Panc1 (cell line): Measurements from ENCODE around the gene BCAM. TPM values are rescaled to one million over a fixed set of nuclear protein-coding genes. Genes with fewer than 3 reads are reported as not detected.

ENCODE experiments used
- ATAC-seq: fragments of 200-7000 bp; cut with Tn5 transposase; 2 replicates; pipeline ENCODE4 v1.9.1; 2020; ENCODE audit warnings: mild to moderate bottlenecking, moderate library complexity
- BruUV-seq: library from RNA; stranded (reverse); fragments of 400-500 nt; replicated peaks from 2 replicates; lab custom pipeline; 2021; lab: Mats Ljungman, UMichigan
- CTCF ChIA-PET: fragments of 300-600 bp; sonication (Branson Sonifier 250); formaldehyde crosslinking; loops from one replicate; lab custom pipeline; 2022; ENCODE audit warnings: antibody characterized with exemption; lab: Charles Lee
- POLR2A ChIA-PET: fragments of 300-600 bp; sonication (Branson Sonifier 250); formaldehyde crosslinking; loops from one replicate; lab custom pipeline; 2022; ENCODE audit warnings: antibody characterized with exemption; lab: Charles Lee
- DNase-seq: peaks from one replicate; pipeline ENCODE4 v3.0.0-alpha.2; 2010; ENCODE audit warnings: low read depth, low spot score
- H3K27ac ChIP-seq: 2 replicates; pipeline ENCODE4 v1.5.1; 2011; ENCODE audit warnings: mild to moderate bottlenecking, low read length, inconsistent platforms
- H3K27me3 ChIP-seq: fragments of 200-500 bp; sonication (Bioruptor generic); 2 replicates; pipeline ENCODE4 v1.6.0; 2014; ENCODE audit warnings: low read length, inconsistent platforms; ENCODE audit not compliant: control insufficient read depth, insufficient read depth
- H3K36me3 ChIP-seq: fragments of 200-500 bp; sonication (Bioruptor generic); 2 replicates; pipeline ENCODE4 v1.5.1; 2014; ENCODE audit warnings: inconsistent platforms, mild to moderate bottlenecking, low read length, moderate library complexity; ENCODE audit not compliant: control insufficient read depth, insufficient read depth
- H3K4me1 ChIP-seq: 2 replicates; pipeline ENCODE4 v1.5.1; 2011; ENCODE audit warnings: inconsistent platforms, mild to moderate bottlenecking, low read length, moderate library complexity; ENCODE audit not compliant: control insufficient read depth, insufficient read depth
- H3K4me3 ChIP-seq, 2 experiments: 2 replicates each; pipeline ENCODE4 v1.5.1; 2011 to 2012; ENCODE audit warnings: low read depth in 2 of 2, low read length in 2 of 2, mild to moderate bottlenecking in 2 of 2, inconsistent platforms in 1 of 2, moderate library complexity in 1 of 2
- H3K9me3 ChIP-seq: fragments of 200-500 bp; sonication (Bioruptor generic); 2 replicates; pipeline ENCODE4 v1.5.1; 2014; ENCODE audit warnings: low read depth, mild to moderate bottlenecking, inconsistent platforms, low read length, moderate library complexity; ENCODE audit not compliant: control insufficient read depth, insufficient read depth
- POLR2AphosphoS5 ChIP-seq: IDR thresholded peaks from 2 replicates; pipeline ENCODE4 v1.6.1; 2012; ENCODE audit warnings: mild to moderate bottlenecking, low read depth, low read length, moderate library complexity
- REST ChIP-seq, 2 experiments: IDR thresholded peaks; 2 replicates each; pipeline ENCODE4 v1.6.1; 2011 to 2012; ENCODE audit warnings: low read depth in 2 of 2, control low read depth in 1 of 2, low read length in 1 of 2, mild to moderate bottlenecking in 1 of 2, moderate library complexity in 1 of 2; ENCODE audit not compliant: insufficient read depth in 1 of 2
- SIN3A ChIP-seq: IDR thresholded peaks from 2 replicates; pipeline ENCODE4 v1.6.1; 2012; ENCODE audit warnings: low read depth, mild to moderate bottlenecking, low read length, moderate library complexity, borderline replicate concordance; ENCODE audit not compliant: insufficient read depth
- TCF7L2 ChIP-seq: IDR thresholded peaks from 2 replicates; pipeline ENCODE4 v1.6.1; 2011; ENCODE audit warnings: mild to moderate bottlenecking, low read depth, low read length, inconsistent platforms
- in situ Hi-C: cut with HindIII; loops from 2 replicates; pipeline ENCODE4 v1.10.0; 2016; ENCODE audit warnings: low sequenced_read_pairs, low pct_unique_long_range_greater_than_20kb
- intact Hi-C: fragments of 100-400 bp; cut with micrococcal nuclease; formaldehyde crosslinking; loops from one replicate; pipeline ENCODE4 v1.10.0; 2022; ENCODE audit not compliant: unreplicated experiment
- total RNA-seq: library from RNA; stranded (reverse); gene quantifications from one replicate; pipeline ENCODE4 v1.2.1, GENCODE V29; 2021; ENCODE audit not compliant: unreplicated experiment
- TF ChIP-seq, protein P1 (sequence below): fragments of 450-650 bp; IDR thresholded peaks from 2 replicates; pipeline ENCODE4 v1.5.1; 2017; ENCODE audit warnings: mild to moderate bottlenecking

The BCAM gene
- total RNA-seq, 1 experiment from 2014 or later, result 21.5 TPM

DNA sequence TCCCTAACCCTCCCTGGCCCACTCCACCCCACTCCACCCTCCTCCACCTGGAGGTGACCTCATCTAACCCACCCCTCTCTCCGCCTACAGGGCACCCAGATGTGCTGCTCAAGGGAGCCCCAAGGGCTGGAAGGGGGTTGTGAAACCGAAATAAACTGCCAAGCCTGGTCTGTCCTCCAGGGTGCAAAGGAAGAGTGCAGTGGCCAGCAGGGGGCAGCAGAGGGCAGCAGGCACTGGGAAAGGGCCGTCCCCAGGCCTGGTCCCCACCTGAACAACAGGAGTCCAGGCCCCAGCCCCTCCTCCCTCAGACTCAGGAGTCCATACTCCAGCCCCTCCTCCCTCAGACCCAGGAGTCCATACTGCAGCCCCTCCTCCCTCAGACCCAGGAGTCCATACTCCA lies 8.4 kb upstream of the BCAM start:
- H3K36me3 ChIP-seq, result no peaks in the 10 kb centered on the region
- peak; percentile 94 for ATAC-seq
- H3K27me3 ChIP-seq, result no peaks in the 10 kb centered on the region
- TF ChIP-seq, protein P1, sequence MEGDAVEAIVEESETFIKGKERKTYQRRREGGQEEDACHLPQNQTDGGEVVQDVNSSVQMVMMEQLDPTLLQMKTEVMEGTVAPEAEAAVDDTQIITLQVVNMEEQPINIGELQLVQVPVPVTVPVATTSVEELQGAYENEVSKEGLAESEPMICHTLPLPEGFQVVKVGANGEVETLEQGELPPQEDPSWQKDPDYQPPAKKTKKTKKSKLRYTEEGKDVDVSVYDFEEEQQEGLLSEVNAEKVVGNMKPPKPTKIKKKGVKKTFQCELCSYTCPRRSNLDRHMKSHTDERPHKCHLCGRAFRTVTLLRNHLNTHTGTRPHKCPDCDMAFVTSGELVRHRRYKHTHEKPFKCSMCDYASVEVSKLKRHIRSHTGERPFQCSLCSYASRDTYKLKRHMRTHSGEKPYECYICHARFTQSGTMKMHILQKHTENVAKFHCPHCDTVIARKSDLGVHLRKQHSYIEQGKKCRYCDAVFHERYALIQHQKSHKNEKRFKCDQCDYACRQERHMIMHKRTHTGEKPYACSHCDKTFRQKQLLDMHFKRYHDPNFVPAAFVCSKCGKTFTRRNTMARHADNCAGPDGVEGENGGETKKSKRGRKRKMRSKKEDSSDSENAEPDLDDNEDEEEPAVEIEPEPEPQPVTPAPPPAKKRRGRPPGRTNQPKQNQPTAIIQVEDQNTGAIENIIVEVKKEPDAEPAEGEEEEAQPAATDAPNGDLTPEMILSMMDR, result peak; percentile 88; the same call in 1 of the 2 replicates
- no peak for TF ChIP-seq TCF7L2
- no peak for TF ChIP-seq REST (IDR thresholded peaks at IDR 0.05; ENCODE audit: insufficient read depth in 1 of 2, low read depth in 2 of 2, low read length in 1 of 2)
- TF ChIP-seq POLR2AphosphoS5, result no peak
- TF ChIP-seq SIN3A, result no peak
- H3K4me1 ChIP-seq, result peaks cover 13% of the 10 kb centered on the region
- CTCF ChIA-PET, result interaction anchor here (0.6 kb wide), 1 partner anchor 239 kb away, joined by 7 read pairs; no protein-coding TSS in a partner anchor
- in situ Hi-C loops (no loop called here), intact Hi-C loops (no loop called here)
- peak overlapping the region; percentile 21; the same call in 1 of the 2 replicates for H3K27ac ChIP-seq
- H3K4me3 ChIP-seq, result no peak overlapping the region
- POLR2A ChIA-PET, result no interaction called here
- no peak for DNase-seq
- no peaks in the 10 kb centered on the region for H3K9me3 ChIP-seq
- no TSS peak for BruUV-seq

- Histone ChIP-seq H3K36me3 (no peaks in the 10 kb centered on the region), H3K9me3 (no peaks in the 10 kb centered on the region), H3K4me3 (no peak overlapping the region), H3K27ac (no peak overlapping the region), H3K4me1 (peaks cover 20% of the 10 kb centered on the region), H3K27me3 (no peaks in the 10 kb centered on the region)
- ChIA-PET POLR2A (interaction anchor here (0.7 kb wide), 1 partner anchor 24 kb away, joined by 5 read pairs; no protein-coding TSS in a partner anchor), CTCF (no interaction called here)
- intact Hi-C loops, result no loop called here
- DNase-seq (no peak), ATAC-seq (no peak)
- no TSS peak for BruUV-seq
- in situ Hi-C loops, result no loop called here
- no peak for TF ChIP-seq REST (IDR thresholded peaks at IDR 0.05; ENCODE audit: insufficient read depth in 1 of 2, low read depth in 2 of 2, low read length in 1 of 2)
- TF ChIP-seq SIN3A, result no peak
- TF ChIP-seq TCF7L2, result no peak
- TF ChIP-seq, protein P1, result no peak
- TF ChIP-seq POLR2AphosphoS5, result no peak
Observed at GRCh38 chr19:44803442-44804428, 5.2 kb upstream of the BCAM start.
